HUES64 (cell line): ENCODE data around the gene TMEM147.

ENCODE experiments used
- H3K27ac ChIP-seq: 2 replicates; pipeline ENCODE4 v1.7.0; 2013; ENCODE audit warnings: low read depth, low read length, inconsistent platforms
- H3K27me3 ChIP-seq: 2 replicates; pipeline ENCODE4 v1.6.1; 2013; ENCODE audit warnings: mild to moderate bottlenecking, low read length; ENCODE audit not compliant: insufficient read depth
- H3K36me3 ChIP-seq: 2 replicates; pipeline ENCODE4 v1.6.1; 2013; ENCODE audit warnings: mild to moderate bottlenecking, low read length; ENCODE audit not compliant: insufficient read depth
- H3K4me1 ChIP-seq: 2 replicates; pipeline ENCODE4 v1.6.1; 2013; ENCODE audit warnings: mild to moderate bottlenecking, low read length, moderate library complexity; ENCODE audit not compliant: insufficient read depth
- H3K4me3 ChIP-seq: 2 replicates; pipeline ENCODE4 v1.5.1; 2013; ENCODE audit warnings: mild to moderate bottlenecking, low read length, moderate library complexity
- H3K9ac ChIP-seq: 2 replicates; pipeline ENCODE4 v1.6.1; 2013; ENCODE audit warnings: mild to moderate bottlenecking, low read depth, low read length
- H3K9me3 ChIP-seq: 2 replicates; pipeline ENCODE4 v1.6.1; 2013; ENCODE audit warnings: low read depth, low read length; ENCODE audit not compliant: insufficient read depth
- WGBS: fragments of 150-250, 120-280 bp; methylation state at CpG from one replicate; pipeline ENCODE4 v1.1.7; 2013; ENCODE audit warnings: missing lambda C conversion rate; 5-methylcytosine and 5-hydroxymethylcytosine counted together

The TMEM147 gene

DNA sequence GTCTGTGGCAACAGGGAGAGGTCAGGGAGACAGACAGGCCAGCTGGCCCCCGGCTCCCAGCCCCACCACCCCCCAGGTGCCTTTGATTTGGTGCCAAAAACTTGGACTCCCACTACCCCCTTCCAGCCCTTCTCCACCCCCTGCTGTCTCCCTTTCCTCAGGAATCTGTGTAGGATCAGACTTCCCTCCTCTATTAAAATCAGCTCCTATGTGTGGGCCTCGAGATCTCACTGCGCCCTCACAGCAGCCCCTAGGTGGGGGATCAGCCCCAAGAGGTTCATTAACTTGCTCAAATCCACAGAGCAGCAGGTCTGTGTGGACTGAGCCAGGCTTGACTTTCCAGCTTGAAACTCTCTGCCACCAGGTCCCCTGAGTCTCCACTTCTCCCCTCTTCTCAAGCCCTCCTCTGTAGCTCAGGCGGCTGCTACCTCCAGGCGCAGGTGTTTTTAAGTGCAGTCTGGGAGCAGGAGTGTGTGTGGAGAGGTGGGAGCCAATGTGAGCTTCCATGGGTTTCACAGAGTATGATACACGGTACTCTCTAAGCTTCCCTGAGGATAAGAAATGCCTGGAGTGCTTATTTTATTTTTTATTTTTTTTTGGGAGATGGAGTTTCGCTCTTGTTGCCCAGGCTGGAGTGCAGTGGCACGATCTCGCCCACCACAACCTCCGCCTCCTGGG, 10.5 kb upstream of the TMEM147 start:
- H3K4me1 ChIP-seq: peaks cover 8% of the 10 kb centered on the region; the same call in 1 of the 2 replicates
- no peak overlapping the region for H3K9ac ChIP-seq
- H3K4me3 ChIP-seq: no peak overlapping the region
- 0 out of 2 replicates have a peak, but pooled peaks cover 1% of the 10 kb centered on the region for H3K36me3 ChIP-seq
- H3K9me3 ChIP-seq: no peaks in the 10 kb centered on the region
- 87% methylated on average over 10 of the region's 10 CpGs for WGBS
- no peaks in the 10 kb centered on the region for H3K27me3 ChIP-seq
- no peak overlapping the region for H3K27ac ChIP-seq

DNA sequence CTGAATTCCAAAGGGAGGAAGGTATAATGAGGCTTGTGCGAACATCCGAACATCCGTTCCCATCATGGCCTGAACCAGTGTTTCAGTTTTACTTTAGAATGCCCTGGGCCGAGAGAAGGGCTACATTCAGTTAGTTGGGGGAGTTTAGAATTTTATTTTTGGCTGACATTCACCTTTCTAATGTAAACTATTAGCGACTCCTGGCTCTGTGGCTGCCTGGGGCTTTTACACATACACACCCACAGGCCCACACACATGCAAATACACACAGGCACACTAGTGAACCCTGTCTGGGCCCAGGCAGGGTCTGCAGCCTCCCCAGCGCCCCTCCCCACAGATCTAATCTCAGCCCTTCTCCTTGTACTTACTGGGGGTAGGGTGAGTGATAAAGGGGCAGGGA, 6.1 kb upstream of the TMEM147 start:
- Histone ChIP-seq H3K27ac (no peak overlapping the region), H3K9me3 (no peaks in the 10 kb centered on the region), H3K9ac (no peak overlapping the region), H3K36me3 (peaks cover 26% of the 10 kb centered on the region), H3K4me3 (no peak overlapping the region), H3K27me3 (no peaks in the 10 kb centered on the region), H3K4me1 (peaks cover 6% of the 10 kb centered on the region)
- 78% methylated on average over 5 of the region's 6 CpGs for WGBS

DNA sequence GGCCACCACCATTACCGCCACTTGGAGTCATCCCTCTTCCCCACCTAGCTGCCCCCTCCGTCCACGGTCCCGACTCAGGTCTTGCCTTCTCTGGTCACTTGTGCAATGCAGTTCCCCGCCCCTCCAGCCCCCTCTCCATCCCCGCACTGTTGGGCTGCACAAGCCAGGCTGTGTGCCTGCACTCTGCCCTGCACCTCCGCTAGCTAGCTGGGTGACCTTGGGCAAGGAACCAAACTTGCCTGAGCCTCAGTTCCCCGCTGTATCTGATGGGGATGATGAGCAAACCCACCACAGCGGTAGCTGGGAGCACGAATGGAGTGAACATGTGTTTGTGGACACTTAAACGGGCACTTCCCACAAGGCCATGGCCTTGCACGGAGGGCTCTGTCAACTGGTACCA, 5.6 kb upstream of the TMEM147 start:
- WGBS: 90% methylated on average over 12 of the region's 12 CpGs
- H3K27me3 ChIP-seq: no peaks in the 10 kb centered on the region
- H3K9me3 ChIP-seq: no peaks in the 10 kb centered on the region
- H3K4me1 ChIP-seq: peaks cover 9% of the 10 kb centered on the region
- peaks cover 26% of the 10 kb centered on the region for H3K36me3 ChIP-seq
- no peak overlapping the region for H3K9ac ChIP-seq
- H3K27ac ChIP-seq: no peak overlapping the region
- H3K4me3 ChIP-seq: no peak overlapping the region

DNA sequence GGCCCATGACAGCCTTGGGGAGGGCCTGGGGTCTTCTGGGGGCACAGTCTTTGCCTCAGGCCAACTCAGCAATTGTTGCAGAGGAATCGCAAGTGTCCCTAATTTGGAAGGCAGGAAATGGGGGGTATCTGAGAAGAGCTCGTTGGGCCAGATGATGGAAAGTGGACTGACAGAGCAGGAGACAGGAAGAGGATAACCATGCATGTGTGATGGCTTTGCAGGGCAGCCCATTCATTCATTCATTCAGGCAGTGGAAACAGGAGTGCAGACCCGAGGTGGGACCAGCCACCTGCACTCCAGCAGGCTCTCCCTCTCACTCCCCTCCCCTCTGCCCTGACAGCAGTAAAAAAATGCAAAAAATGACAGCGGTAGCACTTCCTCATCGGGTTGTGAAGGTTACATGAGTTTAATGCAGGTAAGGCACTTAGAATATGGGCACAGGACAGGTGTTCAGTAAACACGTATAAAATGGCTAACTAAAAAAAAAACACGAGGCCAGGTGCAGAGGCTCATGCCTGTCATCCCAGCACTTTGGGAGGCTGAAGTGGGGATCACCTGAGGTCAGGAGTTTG, 5.0 kb upstream of the TMEM147 start:
- Histone ChIP-seq H3K9ac (no peak overlapping the region), H3K9me3 (no peaks in the 10 kb centered on the region), H3K27me3 (no peaks in the 10 kb centered on the region), H3K36me3 (peaks cover 26% of the 10 kb centered on the region), H3K4me1 (peaks cover 9% of the 10 kb centered on the region), H3K4me3 (no peak overlapping the region), H3K27ac (no peak overlapping the region)
- 92% methylated on average over 7 of the region's 7 CpGs for WGBS

DNA sequence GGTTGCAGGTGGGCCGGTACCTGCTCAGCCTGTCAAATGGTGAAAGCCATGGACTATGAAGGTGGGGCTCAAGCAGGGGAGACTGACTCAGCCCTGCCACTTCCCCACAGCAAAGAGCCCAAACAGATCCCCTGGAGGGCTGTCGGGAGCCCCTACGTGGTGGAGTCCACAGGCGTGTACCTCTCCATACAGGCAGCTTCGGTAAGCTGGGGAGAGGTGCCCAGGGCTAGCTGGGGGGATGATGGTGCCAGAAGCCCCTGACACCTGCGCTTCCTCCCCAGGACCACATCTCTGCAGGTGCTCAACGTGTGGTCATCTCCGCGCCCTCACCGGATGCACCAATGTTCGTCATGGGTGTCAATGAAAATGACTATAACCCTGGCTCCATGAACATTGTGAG, 3.2 kb upstream of the TMEM147 start:
- no peaks in the 10 kb centered on the region for H3K27me3 ChIP-seq
- H3K9me3 ChIP-seq: no peaks in the 10 kb centered on the region
- H3K27ac ChIP-seq: no peak overlapping the region
- H3K4me1 ChIP-seq: peaks cover 7% of the 10 kb centered on the region
- no peak overlapping the region for H3K4me3 ChIP-seq
- no peak overlapping the region for H3K9ac ChIP-seq
- 96% methylated on average over 11 of the region's 11 CpGs for WGBS
- H3K36me3 ChIP-seq: peaks cover 33% of the 10 kb centered on the region

DNA sequence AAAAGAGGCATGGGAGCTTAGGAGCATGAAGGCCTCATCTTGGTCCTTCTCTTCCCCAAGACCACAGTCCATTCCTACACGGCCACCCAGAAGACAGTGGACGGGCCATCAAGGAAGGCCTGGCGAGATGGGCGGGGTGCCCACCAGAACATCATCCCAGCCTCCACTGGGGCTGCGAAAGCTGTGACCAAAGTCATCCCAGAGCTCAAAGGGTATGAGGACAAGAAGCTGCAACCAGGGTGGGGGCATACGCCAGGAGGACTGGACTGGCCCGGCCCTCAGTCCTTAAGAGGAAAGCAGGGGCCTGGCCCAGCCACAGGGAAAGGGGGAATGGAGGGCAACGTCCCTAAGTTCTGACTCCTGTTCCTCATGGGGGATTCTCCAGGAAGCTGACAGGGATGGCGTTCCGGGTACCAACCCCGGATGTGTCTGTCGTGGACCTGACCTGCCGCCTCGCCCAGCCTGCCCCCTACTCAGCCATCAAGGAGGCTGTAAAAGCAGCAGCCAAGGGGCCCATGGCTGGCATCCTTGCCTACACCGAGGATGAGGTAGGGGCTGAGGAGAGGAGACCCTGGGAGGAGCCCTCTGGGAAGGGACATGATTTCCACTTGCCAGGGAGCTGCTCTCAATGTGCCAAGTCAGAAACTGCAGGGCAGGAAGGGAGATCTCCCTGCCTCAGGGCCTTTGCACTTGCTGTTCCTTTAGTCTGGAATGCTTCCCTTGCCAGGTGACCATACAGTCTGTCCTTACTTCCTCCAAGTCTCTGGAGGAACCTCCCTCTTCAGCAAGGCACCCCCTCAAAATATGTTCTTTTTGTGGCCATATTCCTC, 1.9 kb upstream of the TMEM147 start:
- peak overlapping the region; percentile 84; the same call in 1 of the 2 replicates for H3K4me3 ChIP-seq

DNA sequence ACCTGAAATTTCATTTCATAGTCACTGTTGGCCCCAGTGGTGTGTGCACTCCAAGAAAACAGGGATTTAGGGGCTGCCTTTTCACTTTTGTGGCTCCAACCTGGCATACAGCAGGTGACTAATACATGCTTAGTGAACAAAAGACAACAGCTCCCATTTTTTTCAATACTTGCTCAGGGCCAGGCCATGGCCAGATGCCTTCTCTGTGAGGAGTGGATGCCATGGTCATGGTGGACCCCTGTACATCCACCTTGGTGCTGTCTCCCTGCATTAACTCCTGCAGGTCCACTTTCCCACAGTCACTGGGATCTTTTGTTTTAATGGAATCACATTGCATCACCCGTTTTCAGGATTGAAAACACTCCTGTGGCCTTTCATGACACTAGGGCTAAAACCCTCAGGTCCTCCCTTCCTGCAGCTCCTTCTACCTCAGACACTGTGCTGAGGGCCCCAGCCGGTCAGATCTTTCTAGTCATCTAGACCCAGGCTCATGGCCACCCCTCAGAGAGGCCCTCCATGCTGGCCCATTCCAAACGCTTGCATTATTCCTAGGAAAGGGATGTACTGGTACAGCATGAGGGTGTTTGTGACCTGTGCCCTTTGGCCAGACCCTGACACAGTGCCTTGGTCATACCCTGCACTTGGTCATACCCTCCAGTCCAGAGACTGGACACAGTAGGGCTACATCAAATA, 1.2 kb upstream of the TMEM147 start:
- Histone ChIP-seq H3K4me1 (peaks cover 7% of the 10 kb centered on the region), H3K9me3 (no peaks in the 10 kb centered on the region), H3K27me3 (no peaks in the 10 kb centered on the region), H3K4me3 (peak overlapping the region; percentile 84), H3K36me3 (peaks cover 38% of the 10 kb centered on the region), H3K27ac (no peak overlapping the region), H3K9ac (peak overlapping the region; percentile 97)
- 82% methylated on average over 3 of the region's 3 CpGs for WGBS

More for the DNA sequence above, 1.9 kb upstream of the TMEM147 start:
- Histone ChIP-seq H3K9me3 (no peaks in the 10 kb centered on the region), H3K27me3 (no peaks in the 10 kb centered on the region), H3K36me3 (peaks cover 38% of the 10 kb centered on the region), H3K4me1 (peaks cover 7% of the 10 kb centered on the region), H3K27ac (no peak overlapping the region), H3K9ac (no peak overlapping the region)
- 95% methylated on average over 15 of the region's 15 CpGs for WGBS

DNA sequence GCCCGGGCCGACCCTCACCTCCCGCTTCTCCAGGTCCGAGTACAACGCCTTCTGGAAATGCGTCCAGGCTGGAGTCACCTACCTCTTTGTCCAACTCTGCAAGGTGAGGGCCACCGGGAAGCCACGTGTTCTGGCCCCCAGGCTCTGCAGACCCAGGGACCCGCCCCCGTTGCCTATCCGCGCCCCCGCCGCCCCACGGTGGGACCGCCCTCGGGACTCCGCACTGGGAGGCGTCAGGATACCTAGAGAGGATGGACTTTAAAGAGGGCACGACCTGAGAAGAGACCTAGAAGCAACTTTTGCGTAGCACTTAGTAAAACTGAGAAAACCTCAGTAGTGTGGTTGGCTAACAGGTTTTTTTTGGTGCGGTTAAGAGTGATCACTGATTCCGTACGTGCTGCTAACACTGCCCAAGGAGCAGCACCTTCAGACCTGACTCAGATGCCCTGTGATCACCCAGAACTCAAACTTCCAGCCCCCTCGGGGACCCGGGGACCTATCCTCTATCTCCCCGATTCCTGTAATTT, 492 bp downstream of the TMEM147 start:
- Histone ChIP-seq H3K36me3 (peaks cover 41% of the 10 kb centered on the region), H3K9ac (peak overlapping the region; percentile 97), H3K27ac (peak overlapping the region; percentile 66), H3K9me3 (no peaks in the 10 kb centered on the region), H3K4me3 (peak overlapping the region; percentile 84), H3K27me3 (no peaks in the 10 kb centered on the region), H3K4me1 (peaks cover 7% of the 10 kb centered on the region)
- WGBS: 6% methylated on average over 27 of the region's 27 CpGs

DNA sequence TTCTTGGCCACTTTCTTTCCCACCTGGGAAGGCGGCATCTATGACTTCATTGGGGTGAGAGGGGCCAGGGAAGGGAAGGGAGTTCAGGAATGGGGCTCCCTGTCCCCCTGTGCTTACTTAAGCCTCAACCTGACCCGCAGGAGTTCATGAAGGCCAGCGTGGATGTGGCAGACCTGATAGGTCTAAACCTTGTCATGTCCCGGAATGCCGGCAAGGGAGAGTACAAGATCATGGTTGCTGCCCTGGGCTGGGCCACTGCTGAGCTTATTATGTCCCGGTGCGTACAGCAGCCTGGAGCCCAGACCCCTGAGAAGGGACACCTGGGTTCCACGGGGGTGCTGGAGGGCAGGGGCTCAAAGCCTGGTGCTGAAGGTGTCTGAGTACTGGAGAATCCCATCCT, 1.1 kb downstream of the TMEM147 start:
- H3K4me1 ChIP-seq: peaks cover 7% of the 10 kb centered on the region
- H3K27ac ChIP-seq: no peak overlapping the region
- H3K9me3 ChIP-seq: no peaks in the 10 kb centered on the region
- 91% methylated on average over 8 of the region's 8 CpGs for WGBS
- no peaks in the 10 kb centered on the region for H3K27me3 ChIP-seq
- H3K9ac ChIP-seq: peak overlapping the region; percentile 97; the same call in 1 of the 2 replicates
- peak overlapping the region; percentile 84 for H3K4me3 ChIP-seq
- peaks cover 37% of the 10 kb centered on the region for H3K36me3 ChIP-seq

DNA sequence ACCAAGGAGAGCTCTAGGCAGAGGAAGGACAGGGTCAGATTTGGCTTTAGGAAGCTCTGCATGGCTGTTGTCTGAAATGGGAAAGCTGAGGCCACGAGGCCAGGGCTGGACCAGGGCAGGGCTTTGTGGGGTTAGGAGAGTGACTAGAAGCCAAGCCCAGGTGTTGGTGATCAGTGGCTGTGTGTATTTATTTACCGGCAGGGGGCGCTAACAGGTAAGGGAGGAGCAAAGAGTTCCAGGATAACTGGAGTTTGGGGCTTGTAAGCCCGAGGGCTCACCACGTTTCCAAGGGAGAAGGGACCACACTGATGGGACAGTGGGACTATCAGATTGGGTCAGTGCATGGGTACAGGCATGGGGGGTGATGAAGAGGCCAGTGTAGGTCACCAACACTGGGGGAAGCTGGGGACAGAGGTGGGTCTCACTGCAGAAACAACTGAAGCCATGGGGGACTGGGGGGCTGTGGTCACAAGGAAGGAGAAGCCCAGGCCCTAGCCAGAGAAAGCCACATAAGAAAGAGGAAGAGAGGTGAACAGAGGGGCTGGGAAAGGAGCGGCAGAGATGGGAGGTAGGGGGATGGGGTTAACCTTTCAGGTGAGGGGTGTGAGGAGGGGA, 3.9 kb downstream of the TMEM147 start:
- H3K4me1 ChIP-seq: peaks cover 6% of the 10 kb centered on the region
- H3K27ac ChIP-seq: no peak overlapping the region
- peaks cover 23% of the 10 kb centered on the region for H3K36me3 ChIP-seq
- no peak overlapping the region for H3K9ac ChIP-seq
- H3K4me3 ChIP-seq: no peak overlapping the region
- 31% methylated on average over 6 of the region's 6 CpGs for WGBS
- H3K9me3 ChIP-seq: no peaks in the 10 kb centered on the region
- no peaks in the 10 kb centered on the region for H3K27me3 ChIP-seq
